GM12873 (cell line): ENCODE results near the gene C1QTNF8.

Source experiments
- CTCF ChIP-seq: IDR thresholded peaks from 2 replicates; pipeline ENCODE4 v1.5.1; 2012; ENCODE audit warnings: low read depth, mild to moderate bottlenecking, moderate library complexity, low read length, control low read depth; ENCODE audit not compliant: insufficient read depth; ENCODE audit errors: missing control alignments

Gene C1QTNF8

GRCh38 chr16:1121009-1121408 is 25.0 kb upstream of the C1QTNF8 start:
- no peak for TF ChIP-seq CTCF

DNA sequence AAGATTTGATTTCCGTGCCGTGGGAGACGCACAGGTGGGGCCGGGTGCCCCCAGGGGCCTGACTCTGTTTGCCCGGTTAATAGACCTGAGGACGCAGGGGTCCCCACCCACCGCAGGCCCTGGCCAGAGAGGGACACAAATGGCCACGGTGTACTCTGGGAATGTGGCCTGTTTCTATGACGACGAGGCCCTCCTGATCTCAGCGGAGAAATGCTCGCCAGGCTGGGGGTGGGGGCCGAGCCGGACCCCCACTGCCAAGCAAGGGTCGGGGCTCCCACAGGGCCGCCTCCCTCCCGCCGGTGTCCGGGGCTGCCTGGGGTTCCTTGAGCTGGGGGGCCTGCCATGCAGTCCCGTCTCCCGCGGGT is 24.5 kb upstream of the C1QTNF8 start:
- no peak for TF ChIP-seq CTCF

DNA sequence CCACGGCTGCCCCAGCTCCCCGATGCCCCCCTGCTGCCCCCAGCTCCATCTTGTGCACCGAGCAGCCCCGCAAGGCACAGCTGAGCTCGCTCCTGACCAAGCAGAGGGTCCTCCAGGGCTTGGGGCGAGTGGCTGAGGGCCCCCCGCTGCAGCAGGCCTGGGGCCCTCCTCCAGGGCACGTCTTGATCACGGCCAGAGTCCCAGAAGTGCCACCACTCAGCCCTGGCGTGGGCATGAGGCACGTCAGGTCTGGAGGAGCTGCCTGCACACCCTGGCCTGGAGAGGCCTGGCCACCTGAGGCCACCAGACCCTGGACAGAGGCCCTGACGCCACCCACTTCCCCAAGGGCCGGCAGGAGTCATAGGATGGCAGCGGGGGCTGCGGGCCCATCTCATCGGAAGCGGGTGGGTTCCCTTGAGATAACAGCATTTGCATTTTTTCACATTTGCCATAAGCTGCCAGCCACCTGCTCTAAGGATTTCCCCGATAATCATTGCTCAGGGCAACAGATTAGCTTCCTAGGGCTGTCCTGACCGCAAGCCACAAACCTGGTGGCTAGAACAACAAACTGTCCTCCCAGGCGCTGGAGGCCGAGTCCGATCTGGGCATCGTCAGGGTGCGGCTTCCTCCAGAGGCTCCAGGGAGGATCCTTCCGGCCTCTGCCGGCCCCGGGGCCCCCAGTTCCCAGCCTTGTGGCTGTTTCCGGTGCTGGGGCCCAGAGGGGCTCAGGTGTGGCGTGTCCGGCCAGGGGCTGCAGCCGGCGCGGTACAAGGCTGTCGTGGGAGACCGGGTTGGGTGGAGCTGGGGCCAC is 23.9 kb upstream of the C1QTNF8 start:
- TF ChIP-seq CTCF = no peak

GRCh38 chr16:1119129-1119528 is 23.1 kb upstream of the C1QTNF8 start:
- TF ChIP-seq CTCF = no peak

GRCh38 chr16:1117926-1118325 is 21.9 kb upstream of the C1QTNF8 start:
- no peak for TF ChIP-seq CTCF

- no peak for TF ChIP-seq CTCF
Observed at GRCh38 chr16:1117176-1117900, 21.3 kb upstream of the C1QTNF8 start.

- no peak for TF ChIP-seq CTCF
Observed at GRCh38 chr16:1116693-1117077, 20.6 kb upstream of the C1QTNF8 start.
